GM19455 (cell line): Measurements from ENCODE around the gene FAM89B.

Experiments
- ATAC-seq: cut with Tn5 transposase; IDR thresholded peaks from one replicate; pipeline ENCODE4 v1.9.1; 2021; ENCODE audit not compliant: unreplicated experiment

Gene FAM89B

GRCh38 chr11:65573391-65574079 lies 1.2 kb downstream of the FAM89B start:
- ATAC-seq = no peak

DNA sequence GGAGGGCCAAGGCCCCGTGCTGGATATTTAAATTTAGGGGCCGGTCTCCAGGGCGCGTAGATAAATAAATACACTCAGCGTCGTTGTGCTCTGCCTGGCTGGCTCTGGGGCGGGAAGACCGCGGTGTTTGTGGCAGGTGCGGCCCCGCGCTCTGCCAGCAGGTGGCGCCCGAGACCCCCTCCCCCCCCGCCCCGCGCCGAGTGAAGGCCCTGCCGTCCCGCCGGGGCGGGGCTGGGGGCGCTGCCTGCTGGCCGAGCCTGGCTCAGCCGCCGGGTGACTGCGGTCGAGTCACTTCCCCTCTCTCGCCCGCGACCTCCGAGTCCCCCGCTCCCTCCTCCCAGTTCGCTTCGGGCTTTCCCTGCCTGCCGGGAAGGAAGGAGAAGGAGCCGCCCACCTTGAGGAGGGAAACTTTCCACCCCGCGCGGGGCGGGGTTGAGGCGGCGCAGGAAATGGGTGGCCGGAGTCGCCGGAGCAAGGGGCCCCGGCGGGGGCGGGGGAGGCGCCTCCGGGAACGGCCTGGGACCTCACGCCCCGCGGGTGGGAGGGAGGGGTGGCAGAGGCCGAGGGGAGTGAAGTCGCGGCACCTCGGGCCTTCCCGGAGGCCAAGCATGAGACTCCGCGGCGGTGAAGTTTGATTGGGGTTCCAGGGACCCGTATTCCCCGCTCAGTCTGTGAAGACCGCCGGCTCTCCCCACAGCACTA lies 1.9 kb downstream of the FAM89B start:
- peak; percentile 32 for ATAC-seq

DNA sequence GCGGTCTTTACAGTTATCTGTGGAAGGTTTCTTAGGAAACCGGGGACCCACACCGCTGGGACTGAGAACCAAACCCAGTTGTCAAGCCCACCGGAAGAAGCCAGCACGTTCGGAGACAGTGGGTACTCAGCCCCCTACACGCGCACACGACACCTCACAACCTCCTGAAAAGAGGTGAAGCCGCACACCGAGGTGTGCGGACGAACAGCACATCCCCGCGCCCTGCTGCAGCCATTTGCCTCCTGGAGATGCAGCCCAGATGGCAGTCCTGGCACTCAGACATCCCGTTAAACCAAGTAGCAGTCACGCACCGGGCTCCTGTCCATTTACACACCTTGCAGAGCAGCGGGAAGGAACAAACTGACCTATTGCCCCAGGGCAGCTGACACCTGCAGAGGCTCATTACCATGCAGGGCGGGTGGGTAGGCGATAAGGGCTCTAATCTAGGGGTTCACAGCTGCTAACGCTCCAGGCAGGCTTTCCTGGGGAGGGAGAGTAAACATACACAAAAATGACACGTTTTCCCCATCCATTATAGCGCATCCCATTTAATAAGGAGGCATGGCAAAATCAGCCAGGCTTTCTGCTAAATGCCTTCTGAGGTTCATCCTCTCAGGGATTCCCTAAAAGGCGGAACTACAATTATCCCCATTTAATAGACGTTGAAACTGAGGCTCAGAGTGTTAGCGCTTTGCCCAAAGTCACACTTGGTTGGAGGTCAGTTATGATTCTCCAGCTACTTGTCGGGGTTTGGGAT lies 2.7 kb downstream of the FAM89B start:
- no peak for ATAC-seq

DNA sequence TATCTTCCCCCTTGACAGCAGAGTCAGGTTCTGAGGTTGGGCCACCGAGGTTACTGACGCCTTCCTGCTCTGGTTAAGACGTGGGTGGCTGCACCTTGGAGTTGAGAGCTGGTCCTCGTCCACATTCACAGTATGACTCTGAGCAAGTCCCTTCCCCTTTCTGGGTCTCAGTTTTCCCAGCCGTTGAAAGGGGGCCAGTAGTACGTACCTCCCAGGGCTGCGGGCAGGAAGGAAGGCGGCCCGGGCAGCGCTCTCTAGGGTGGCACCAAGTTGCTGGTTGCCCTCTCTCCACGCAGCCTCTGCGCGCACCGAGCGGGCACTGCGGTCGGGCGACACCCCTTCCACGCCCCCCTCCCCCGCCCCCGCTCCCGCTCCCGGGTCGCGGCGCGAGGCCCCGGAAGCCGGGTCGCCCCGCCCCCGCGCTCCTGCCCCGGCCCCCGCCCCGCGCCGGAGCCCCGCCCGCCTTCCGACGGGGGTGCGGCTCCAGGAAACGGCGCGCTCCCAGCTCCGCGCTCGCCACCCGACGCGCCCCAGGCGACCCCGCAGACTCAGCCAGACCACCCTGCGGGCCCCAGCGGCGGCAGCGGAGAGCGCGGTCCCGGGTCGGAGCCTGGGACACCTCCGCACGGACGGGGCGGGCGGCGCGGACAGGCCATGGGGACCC lies 3.4 kb downstream of the FAM89B start, which contains the start of gene EHBP1L1:
Gene EHBP1L1 (plus strand): TSS at position 486 of the 664 bp plus-strand sequence. CDS start 250 bp downstream, outside the sequence.
- ATAC-seq = no peak

- ATAC-seq = no peak
These were observed 4.0 kb downstream of the FAM89B start for GRCh38 chr11:65576232-65576866.

DNA sequence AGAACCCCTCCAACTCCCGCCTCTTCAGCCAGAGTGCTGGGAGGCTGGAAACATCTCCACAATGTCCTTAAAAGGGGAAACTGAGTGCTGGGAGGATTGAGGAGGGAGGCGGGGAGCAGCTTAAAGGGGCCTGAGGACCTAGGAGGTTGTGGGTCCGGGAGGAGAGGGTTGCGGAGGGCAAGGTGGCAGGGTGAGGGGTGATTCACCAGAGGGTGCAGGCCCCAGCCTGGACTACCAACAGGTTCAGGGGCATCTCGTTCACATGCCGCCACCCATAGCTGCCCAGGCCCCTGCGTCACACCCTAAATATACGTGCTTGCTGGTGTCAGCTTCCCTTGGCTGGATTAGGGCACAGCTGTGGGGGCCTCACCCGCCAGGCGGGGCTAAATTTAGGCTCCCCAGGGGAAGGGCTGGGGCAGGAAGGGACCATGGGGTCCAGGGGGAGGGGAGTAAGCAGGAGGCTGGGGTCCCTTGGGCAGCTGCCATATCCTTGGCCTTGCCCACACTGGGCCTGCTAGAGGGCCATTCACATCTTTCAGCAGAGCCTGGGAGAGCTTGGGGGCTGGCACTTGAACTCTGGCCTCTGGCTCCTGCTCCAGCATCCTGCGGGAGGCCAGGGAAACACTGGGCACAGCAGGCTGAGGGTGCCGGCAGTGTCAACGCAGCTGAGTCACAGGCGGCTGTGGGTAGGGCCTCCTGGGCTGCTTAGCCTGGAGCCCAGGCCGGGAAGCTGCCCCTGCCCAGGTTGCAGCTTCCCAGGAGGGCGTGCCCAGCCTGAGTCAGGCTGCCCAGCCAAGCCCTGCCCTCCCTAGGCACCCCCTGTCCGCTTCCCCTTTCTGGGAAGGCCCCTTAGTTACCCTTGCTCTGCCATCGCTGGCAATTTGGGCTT lies 4.8 kb downstream of the FAM89B start:
- no peak for ATAC-seq

GRCh38 chr11:65577756-65578109 lies 5.4 kb downstream of the FAM89B start:
- no peak for ATAC-seq

- ATAC-seq = no peak
These were observed 5.8 kb downstream of the FAM89B start for GRCh38 chr11:65578134-65578533.

- ATAC-seq = no peak
These were observed 6.3 kb downstream of the FAM89B start for GRCh38 chr11:65578667-65579066.

GRCh38 chr11:65579291-65579690 lies 7.0 kb downstream of the FAM89B start:
- no peak for ATAC-seq

DNA sequence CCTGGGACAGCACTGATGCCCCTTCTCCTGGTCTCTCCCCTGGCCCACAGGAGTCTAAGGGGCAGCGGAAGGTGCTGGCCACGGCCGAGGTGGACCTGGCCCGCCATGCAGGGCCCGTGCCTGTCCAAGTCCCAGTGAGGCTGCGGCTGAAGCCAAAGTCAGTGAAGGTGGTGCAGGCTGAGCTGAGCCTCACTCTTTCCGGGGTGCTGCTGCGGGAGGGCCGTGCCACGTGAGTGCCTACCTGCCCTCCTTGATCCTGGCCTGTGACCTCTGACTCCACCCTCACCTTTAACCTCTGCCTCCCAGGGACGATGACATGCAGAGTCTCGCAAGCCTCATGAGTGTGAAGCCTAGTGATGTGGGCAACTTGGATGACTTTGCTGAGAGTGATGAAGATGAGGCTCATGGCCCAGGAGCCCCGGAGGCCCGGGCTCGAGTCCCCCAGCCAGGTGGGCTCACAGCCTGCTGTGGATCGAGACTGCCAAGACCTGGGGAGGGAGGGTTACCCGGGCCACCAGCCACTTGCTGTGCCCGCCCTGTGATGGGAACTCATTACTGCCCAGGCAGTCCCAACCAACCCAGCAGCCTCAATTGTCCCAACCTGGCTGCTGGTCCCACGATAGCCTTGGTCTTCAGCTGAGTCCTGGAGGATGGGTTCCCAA lies 7.8 kb downstream of the FAM89B start:
- ATAC-seq = no peak

DNA sequence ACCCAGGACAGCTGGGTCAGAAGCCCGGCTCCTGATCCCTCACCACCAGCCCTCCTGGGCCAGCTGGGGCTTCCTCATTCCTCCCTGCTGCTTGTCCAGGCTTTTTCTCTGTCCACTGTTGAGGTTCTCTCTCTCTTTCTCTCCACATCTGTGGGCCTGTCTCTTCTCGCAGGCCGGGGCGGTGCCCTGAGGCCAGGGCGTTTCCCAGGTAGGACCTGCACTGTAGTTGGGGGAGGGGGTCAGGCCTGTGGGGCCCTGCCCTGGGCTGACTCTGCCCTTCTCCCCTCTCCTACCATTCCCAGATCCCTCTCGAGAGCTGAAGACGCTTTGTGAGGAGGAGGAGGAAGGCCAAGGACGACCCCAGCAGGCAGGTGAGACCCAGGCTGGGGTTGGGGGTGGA lies 8.4 kb downstream of the FAM89B start:
- ATAC-seq = no peak

DNA sequence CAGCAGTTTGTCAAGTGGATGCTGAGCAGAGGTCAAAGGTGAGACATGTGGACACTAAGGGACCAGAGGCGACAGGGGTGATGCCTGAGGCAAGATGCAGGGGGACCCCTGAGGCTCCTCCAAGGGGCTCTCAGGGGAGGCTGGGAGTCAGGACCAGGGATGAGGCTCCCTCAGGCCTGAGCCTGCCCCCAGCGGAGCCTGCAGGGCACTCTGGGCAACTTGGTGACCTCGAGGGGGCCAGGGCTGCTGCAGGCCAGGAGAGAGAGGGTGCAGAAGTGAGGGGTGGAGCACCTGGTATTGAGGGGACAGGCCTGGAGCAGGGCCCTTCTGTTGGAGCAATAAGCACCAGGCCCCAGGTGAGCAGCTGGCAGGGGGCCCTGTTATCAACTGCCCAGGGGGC lies 9.6 kb downstream of the FAM89B start:
- ATAC-seq = no peak

DNA sequence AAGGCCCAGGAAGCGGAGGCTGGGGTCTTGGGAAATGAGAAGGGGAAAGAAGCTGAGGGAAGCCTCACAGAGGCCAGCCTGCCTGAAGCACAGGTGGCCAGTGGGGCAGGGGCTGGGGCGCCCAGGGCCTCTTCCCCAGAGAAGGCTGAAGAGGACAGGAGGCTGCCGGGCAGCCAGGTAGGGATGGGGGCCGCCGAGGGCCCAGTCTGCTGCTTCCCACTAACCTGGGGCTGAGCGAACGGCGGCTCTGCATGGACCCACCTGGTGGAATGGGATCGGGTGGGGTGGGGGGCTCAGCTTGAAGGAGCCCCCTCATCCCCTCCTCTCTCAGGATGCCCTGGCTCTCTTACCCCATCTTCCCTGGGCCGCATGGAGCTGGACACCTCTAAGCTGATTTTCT lies 11.3 kb downstream of the FAM89B start:
- no peak for ATAC-seq

DNA sequence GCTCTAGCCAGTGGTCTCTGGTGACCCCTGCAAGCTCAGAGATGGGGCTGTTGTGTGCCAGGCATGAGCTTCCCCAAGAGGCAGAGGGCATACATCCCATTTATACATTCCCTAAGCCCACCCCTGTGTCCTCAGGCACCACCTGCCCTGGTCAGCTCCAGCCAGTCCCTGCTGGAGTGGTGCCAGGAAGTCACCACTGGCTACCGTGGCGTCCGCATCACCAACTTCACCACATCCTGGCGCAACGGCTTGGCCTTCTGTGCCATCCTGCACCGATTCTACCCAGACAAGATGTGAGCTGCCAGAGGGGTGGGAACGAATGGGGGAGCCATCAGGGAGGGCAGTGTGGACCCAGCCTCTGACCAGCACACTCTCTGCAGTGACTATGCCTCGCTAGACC lies 11.8 kb downstream of the FAM89B start:
- ATAC-seq = no peak

DNA sequence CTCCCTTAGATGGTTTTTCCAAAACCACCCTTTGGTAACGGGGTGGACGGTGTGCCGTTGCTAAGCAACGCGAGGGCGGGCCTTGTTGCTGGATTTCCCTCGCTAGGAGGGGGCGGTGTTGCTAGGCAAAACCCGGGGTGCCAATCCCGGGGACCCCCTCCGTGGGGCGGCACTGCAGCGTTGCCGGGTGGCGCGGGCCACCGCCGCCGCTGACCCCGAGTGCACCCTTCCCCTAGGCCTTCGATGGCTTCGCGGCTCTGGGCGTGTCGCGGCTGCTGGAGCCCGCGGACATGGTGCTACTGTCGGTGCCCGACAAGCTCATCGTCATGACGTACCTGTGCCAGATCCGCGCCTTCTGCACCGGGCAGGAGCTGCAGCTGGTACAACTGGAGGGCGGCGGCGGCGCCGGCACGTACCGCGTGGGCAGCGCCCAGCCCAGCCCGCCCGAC lies 12.4 kb downstream of the FAM89B start:
- ATAC-seq = no peak

DNA sequence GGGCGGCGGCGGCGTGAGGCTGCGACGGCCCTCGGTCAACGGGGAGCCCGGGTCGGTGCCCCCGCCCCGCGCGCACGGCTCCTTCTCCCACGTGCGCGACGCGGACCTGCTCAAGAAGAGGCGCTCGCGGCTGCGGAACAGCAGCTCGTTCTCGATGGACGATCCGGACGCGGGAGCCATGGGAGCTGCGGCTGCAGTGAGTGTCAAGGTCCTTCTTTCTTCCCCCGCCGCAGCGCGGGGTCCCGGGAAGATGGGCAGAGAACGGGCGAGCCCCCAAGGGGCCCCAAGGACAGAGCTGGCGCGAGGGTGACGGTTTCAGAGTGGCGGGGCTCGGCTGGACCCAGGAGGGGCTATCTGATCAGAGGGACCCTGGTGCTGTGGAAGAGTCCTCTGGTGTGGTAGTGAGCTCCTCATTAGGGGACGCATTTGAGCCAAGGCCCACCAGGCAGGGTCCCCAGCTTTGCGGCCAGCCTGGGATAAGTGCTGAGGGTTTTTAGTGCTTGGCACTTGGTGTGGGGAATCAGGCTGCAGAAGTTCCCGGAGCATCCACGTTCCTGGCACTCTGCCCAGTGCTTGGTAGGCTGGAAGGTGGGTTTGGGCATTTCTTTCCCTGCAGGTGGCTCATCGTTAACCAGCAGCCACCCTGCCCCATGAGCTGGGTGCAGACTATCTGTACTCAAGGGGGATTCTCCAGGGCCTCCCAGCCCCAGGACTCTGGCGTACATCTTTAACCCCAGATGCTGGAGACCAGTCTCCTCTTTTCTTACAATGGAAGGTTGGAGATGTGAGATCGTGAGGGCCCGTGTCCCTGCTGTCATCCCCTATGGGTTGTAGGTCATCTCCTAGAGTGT lies 13.3 kb downstream of the FAM89B start:
- ATAC-seq = no peak

- no peak for ATAC-seq
These were observed 13.9 kb downstream of the FAM89B start for GRCh38 chr11:65586247-65586630.
